ENCODE measurements around the gene KIRREL2. TPM values are rescaled to one million over a fixed set of nuclear protein-coding genes. Genes with fewer than 3 reads are reported as not detected.

KIRREL2 gene
- total and polyA plus RNA-seq, 12 donors, result 0.12 to 0.35 TPM; not detected in 10

- Histone ChIP-seq H3K9me3 (peaks cover 0 to 1% (median 0%) of the 10 kb centered on the region in 11 donors), H3K27ac (no peak overlapping the region), H3K27me3 (peaks cover 0 to 55% (median 32%) of the 10 kb centered on the region in 7 donors), H3K36me3 (no peaks in the 10 kb centered on the region), H3K4me1 (no peaks in the 10 kb centered on the region), H3K4me3 (no peak overlapping the region)
- no peak for DNase-seq
- WGBS, 2 donors, result 63 to 72% methylated on average over 3 of the region's 3 CpGs
- TF ChIP-seq CTCF (IDR thresholded peaks at IDR 0.05), result no peak
- ATAC-seq, result no peak
- intact Hi-C loops (cut with DNase I), result loop anchor here in 2 of 10 donors (10.0 kb wide), 1 partner anchor 124 kb away; no protein-coding TSS in a partner anchor
Measured at GRCh38 chr19:35818445-35818844, 38.3 kb upstream of the KIRREL2 start.

GRCh38 chr19:35822579-35822978 is 34.1 kb upstream of the KIRREL2 start:
- 70 to 74% methylated on average over 3 of the region's 3 CpGs for WGBS, 2 donors

GRCh38 chr19:35824150-35824549 is 32.6 kb upstream of the KIRREL2 start:
- Histone ChIP-seq H3K36me3 (no peaks in the 10 kb centered on the region), H3K27ac (no peak overlapping the region), H3K4me1 (no peaks in the 10 kb centered on the region), H3K27me3 (peaks cover 0 to 44% (median 23%) of the 10 kb centered on the region in 7 donors), H3K9me3 (no peaks in the 10 kb centered on the region), H3K4me3 (no peak overlapping the region)
- no peak for TF ChIP-seq CTCF (IDR thresholded peaks at IDR 0.05)
- no peak for ATAC-seq
- DNase-seq, result no peak
- intact Hi-C loops (cut with DNase I), result loop anchor here in 2 of 10 donors (5.0 kb wide), 1 partner anchor 132 kb away; no protein-coding TSS in a partner anchor
- WGBS, 2 donors, result 81% methylated on average over 5 of the region's 5 CpGs

More at GRCh38 chr19:35822579-35822978, 34.1 kb upstream of the KIRREL2 start:
- Histone ChIP-seq H3K4me1 (no peaks in the 10 kb centered on the region), H3K27ac (no peak overlapping the region), H3K36me3 (no peaks in the 10 kb centered on the region), H3K27me3 (peaks cover 0 to 58% (median 33%) of the 10 kb centered on the region in 7 donors), H3K9me3 (no peaks in the 10 kb centered on the region), H3K4me3 (no peak overlapping the region)
- DNase-seq (no peak), ATAC-seq (no peak)
- intact Hi-C loops (cut with DNase I), result loop anchor here in 2 of 10 donors (5.0 kb wide), 1 partner anchor 130 kb away; no protein-coding TSS in a partner anchor
- no peak for TF ChIP-seq CTCF (IDR thresholded peaks at IDR 0.05)

- Histone ChIP-seq H3K9me3 (no peaks in the 10 kb centered on the region), H3K27me3 (peaks cover 0 to 34% (median 24%) of the 10 kb centered on the region in 7 donors), H3K36me3 (no peaks in the 10 kb centered on the region), H3K4me1 (no peaks in the 10 kb centered on the region), H3K4me3 (no peak overlapping the region), H3K27ac (no peak overlapping the region)
- DNase-seq (peak; percentile 65), ATAC-seq (peak in 7 of 8 donors; percentile 67 to 86 (median 78))
- WGBS, 2 donors, result 7 to 10% methylated on average over 12 of the region's 12 CpGs
- no peak for TF ChIP-seq CTCF (IDR thresholded peaks at IDR 0.05)
- intact Hi-C loops (cut with DNase I), result no loop called here
Measured at GRCh38 chr19:35828692-35829301, 27.9 kb upstream of the KIRREL2 start.
